Kidney glomerular epithelial cell (primary cell): ENCODE results near the gene KCNA10.

Source experiments
- DNase-seq: peaks from one replicate; lab custom pipeline; 2025; lab: John Stamatoyannopoulos, UW

KCNA10 gene

DNA sequence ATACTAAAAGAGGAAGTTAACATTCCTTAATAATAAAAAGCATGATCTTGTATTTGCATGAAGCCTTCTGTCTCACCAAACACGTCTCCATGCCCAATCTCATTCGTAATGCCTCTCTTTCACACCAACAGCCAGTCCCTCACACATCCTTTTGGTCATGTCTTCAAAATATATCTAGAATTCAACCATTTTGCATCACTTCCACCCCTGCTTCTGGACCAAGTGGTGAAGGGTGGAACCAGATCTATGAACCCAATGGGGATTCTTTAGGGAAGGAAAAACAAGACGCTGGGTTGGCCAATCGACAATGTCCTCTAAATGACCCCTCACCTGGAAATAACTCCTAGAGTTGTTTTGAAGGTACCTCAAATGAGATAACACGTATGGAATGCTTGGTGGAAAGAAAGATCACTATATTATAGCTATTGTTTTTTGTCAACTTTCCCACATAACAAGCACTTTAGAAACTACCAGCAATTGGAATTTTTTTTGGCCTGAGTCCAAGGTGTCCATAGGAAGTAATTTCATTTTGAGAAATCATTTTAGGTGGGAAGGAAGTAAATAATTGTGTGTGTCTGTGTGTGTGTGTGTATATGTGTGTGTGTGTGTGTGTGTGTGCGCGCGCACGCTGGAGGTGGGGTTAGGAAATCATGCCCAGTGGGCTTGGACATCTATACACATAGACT is at the start of gene KCNA10:
KCNA10 (minus strand) TSS at position 51 of the 686 bp plus-strand sequence. CDS start 388 bp downstream, outside the sequence.
- no peak for DNase-seq

GRCh38 chr1:110566836-110567235 is 47.9 kb upstream of the KCNA10 start:
- no peak for DNase-seq

DNA sequence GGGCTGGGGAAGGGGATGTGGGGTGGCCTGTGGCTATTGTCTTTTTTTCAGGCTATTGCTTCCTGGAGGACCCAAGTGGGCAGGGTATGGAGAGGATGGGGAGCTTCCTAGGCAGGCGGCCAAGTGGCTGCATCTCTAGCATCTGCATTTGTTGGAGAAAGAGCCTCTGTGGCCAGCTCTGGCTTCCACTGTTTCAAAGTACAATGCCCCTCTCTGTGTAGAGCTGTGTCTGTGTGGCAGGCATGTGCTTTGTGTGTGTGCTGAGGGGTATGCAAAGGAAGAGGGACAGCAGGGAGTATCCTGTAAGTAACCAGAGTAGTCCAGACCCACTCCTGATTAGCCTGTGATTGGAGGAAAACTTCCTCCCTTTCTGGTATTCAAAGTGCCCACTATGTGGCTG is 46.6 kb upstream of the KCNA10 start:
- DNase-seq: no peak

DNA sequence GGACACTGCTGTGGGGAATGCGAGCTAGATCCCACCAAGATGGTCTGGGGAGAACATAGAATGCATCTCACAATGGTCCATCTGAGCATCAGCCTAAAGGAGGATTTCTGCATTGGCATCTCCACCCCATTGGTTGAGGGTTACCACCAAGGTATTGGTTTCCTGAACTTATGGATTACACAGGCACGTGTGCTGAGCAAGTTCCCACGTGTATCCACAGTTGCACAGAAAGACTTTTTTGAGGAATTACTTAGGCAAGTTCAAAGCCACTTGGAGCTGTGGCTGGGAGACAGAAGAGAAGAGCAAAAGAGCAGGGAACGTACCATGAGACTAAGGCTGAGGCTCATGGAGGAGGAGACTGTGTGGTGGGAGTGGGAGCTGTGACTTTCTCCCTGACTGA is 44.1 kb upstream of the KCNA10 start:
- DNase-seq: no peak

- no peak for DNase-seq
These were observed 42.6 kb upstream of the KCNA10 start for GRCh38 chr1:110561596-110561995.

DNA sequence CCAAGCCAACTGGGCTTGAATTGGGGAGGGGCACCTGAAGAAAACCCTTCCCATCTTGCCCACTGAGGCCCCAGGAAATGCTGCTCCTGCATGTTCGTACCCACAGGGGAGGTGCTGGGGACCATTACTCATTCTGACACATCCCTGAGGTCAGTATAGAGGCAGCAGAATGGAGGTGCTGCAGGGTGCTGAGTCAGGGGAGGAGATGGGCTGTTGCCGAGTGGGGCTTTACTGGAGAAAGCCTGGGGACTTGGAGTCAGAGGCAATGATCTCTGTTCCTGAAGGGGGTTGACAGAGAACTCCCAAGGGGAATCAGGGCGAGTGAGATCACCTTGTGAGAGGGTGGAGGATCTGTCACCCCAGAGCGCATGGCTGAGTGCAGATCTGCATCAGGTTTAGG is 40.2 kb upstream of the KCNA10 start:
- DNase-seq: no peak

- no peak for DNase-seq
These were observed 38.5 kb upstream of the KCNA10 start for GRCh38 chr1:110557481-110557880.

- no peak for DNase-seq
These were observed 37.5 kb upstream of the KCNA10 start for GRCh38 chr1:110556471-110556807.

- no peak for DNase-seq
These were observed 37.0 kb upstream of the KCNA10 start for GRCh38 chr1:110555807-110556470.

DNA sequence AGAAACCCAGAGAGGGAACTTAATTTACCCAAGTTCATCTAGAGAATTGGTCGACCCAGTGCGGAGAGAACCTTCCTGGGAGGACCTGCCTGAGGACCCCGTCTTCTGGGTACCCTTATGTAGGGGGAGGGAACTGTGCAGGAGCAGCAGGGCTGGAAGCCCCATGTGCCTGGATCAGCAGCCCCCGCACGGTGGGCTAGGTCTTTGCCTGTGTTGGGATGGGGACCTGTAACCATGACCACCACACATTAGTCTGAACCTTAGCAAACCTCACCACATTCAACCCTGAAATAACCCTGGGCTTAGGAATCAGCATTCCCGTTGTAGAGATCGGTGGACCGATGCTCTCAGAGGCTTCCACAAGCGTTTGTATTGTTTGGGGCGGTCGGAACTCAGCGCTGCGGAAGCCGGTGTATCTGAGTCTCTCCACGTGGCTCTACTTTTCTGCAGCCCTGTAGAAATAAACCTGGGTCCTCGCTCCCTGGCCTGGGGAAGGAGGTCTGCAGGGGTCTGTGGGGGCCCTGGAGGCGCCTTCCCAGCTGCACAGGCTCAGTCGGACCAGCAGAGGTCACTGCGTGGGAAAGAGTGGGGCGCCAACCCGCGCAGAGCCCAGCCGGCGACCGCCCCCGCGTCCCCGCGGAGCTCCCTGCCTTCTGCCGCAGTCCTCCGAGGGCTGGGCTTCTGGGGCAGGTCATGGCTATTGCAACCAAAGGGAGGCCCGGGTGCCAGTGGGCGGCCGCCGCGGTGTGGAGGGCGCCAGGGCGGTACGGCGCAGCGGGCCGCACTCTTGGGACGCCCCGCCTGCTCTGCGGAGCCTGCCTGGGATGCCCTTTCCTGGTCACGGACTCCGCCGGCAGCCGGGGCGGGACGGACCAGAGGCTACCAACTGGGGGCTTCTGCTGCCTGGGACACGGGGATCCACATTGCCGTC is 36.2 kb upstream of the KCNA10 start:
- DNase-seq: no peak

DNA sequence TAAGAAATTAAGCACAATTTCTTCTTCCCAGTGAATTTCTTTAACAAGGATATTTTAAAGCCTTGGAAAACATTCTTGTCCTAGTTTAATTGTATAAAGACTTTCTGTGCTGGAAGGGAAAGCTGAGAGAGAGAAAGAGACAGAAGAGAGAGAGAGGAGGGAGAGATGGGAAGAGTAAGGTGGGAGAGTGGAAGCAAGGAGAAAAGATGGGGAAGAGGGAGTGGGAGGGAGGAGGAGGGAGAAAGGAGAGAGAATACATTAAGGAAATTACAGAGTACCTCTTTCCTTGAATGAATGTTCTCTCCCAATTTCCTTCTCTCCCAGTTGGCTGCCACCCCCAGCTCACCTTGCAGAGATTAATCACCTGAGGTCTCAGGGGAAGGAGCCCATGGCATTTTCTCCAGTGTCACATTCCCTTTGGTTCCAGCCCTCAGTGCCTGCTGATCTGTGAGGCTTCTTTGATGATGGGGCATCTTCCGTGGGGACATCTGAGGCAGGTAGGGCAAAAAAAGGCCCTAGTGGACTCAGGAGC is 32.4 kb upstream of the KCNA10 start:
- no peak for DNase-seq

DNA sequence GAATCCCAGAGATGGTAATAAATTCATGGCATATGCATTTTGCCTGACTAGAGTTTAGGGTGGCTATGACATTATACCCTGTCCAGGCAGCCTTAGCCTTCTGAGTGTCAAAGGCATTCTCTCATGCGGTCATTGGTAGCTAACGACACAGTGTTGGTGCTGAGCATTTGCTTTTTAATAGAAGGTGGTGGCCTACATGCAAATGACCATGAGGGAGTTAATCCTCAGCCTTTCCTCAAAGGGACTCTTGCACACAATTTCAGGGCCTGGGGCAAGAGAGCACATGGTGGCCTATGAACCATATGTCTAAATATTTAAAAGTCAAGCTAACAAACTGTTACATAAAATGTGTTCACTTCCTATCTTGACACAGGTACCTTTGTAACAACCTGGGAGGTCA is 30.9 kb upstream of the KCNA10 start:
- DNase-seq: no peak

DNA sequence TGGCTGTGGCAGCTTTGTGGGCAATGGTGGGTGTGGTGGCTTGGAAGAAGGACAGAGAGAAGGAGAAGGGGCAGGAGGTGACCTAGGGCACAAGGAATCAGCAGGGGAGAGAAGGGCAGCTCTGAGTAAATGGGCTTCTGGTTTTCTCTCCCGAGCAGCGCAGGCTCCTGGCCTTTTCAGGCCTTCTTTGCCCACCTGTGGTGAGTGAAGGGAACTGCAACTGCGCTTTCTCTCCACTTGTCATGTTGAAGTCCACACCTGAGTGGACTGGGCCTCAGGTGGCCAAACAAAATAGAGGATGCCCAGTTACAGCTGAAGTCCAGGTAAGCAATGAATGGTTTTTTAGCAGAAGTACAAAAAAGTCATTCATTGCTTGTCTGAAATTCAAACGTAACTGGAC is 29.4 kb upstream of the KCNA10 start:
- DNase-seq: no peak

DNA sequence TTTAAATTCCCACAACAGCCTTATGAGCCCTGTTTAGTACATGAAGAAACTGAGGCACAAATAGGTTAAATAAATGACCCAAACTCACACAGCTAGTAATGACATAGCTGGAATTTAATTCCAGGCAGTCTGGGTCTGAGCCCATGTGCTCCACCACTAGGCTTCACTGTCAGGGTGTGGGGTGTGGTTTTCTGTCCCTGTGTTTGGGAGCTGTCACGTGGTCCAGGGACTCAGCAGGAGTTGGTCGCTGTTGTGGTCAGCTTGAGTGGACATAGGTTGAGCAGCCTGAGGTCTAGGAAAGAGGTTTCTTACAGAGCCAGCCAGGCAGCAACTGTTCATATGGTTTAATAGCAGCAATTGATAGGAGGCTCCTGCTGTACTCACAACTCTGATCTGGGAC is 28.0 kb upstream of the KCNA10 start:
- DNase-seq: no peak

- DNase-seq: no peak
These were observed 26.5 kb upstream of the KCNA10 start for GRCh38 chr1:110545492-110545891.

GRCh38 chr1:110544753-110545152 is 25.8 kb upstream of the KCNA10 start:
- no peak for DNase-seq

DNA sequence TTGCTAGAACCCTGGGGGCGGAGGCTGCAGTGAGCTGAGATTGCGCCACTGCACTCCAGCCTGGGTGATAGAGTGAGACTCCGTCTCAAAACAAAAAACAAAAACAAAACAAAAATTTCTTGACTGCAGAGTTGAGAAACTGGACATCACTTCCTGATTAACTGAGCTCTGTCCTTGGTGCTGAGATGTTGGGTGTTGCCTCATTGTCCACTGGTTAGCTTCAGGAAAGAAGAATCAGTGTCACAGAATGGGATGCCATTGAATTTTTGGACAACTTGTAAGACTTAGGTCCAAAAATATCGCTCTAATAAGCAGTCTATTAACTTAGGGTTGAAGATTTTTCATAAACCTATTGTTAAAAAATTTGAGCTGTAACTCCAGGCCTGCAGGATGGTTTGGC is 23.8 kb upstream of the KCNA10 start:
- DNase-seq: peak; percentile 39

DNA sequence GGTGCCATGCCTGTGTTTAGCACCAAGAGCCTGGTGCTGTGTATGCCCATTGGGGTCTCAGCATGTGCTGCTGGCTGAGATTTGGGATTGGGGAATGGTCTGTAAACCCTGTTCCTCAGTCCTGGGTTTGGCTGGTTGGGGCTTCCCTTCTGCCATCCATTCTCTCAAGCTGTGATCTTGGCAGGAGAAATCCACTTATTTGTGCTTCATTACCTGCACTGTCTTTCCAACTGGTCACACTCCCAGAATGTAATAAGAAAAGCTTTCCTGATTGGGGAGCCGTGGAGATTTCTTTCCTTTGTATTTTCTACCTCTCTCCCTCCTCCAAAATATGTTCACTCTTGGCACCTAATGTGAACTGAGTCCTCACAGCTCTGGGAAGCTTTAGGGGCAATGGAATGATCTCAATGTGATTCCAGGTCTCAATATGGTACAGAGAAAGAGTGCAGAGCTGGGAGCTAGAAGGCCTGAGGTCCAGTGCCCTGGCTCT is 23.0 kb upstream of the KCNA10 start:
- no peak for DNase-seq

DNA sequence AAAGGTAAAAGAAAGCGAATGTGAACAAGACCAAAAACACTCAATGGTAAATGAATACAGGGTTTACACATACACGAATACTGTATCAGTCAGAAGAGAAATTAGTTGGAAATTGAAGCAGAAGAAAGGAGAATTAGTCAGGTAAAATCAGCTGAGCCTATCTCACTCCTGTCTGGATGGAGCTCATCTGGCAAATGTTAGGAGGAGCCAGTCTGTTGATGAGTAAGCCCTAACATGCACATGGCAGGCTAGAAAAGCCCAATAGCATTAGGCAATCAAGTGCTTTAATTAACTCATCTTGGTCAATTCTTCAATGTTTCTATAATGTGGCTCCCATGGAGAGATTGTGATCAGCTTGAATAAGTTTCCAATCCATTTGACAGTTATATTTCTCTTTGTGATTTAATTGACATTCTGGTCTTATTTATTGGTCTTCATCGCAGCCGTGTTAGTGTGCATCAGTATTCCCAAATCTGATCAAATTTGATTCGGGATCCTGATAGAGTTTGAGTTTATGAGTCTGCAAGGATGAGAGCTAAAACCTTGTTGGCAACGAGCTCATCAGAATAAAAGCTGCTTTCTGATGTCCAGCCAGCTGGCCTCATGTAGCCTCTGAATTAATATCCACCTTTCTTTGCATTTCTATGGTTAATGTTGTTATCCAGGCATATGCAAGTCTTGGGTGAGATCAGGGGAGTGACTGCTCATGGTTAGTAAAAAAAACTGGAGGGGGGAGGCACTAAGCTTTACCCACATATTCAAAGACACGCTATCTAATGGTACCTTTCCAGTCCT is 22.1 kb upstream of the KCNA10 start:
- no peak for DNase-seq

DNA sequence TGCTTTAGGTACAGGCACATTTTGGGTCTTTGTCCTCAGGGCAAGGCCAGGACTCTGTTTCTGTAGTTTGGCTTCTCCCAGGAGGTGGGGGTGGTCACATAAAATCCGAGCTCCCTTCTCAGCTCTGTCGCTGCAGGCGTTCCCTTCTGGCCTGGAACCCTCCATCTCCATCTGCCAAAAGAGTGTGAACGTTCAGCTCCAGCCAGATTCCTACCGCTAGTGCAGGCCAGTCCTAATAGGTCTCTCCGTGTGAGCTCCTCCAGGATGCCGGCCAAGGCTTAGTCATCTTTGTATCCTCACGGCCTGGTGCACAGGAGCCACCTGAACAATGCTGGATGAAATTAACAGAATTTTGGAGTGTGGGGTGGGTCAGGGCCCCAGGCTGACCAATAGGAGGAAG is 19.9 kb upstream of the KCNA10 start:
- no peak for DNase-seq

GRCh38 chr1:110538075-110538474 is 19.1 kb upstream of the KCNA10 start:
- no peak for DNase-seq

GRCh38 chr1:110535985-110536384 is 17.0 kb upstream of the KCNA10 start:
- no peak for DNase-seq
